ENCODE data around the gene NGDN.

NGDN gene

GRCh38 chr14:23478109-23478759 is 8.7 kb downstream of the NGDN start:
- DNase-seq = no peak

- no peak for DNase-seq
These were observed 12.0 kb downstream of the NGDN start for GRCh38 chr14:23481362-23481970.

GRCh38 chr14:23481979-23482822 is 12.7 kb downstream of the NGDN start:
- no peak for DNase-seq

GRCh38 chr14:23482823-23483148 is 13.3 kb downstream of the NGDN start:
- no peak for DNase-seq

- no peak for DNase-seq
These were observed 13.8 kb downstream of the NGDN start for GRCh38 chr14:23483236-23483854.

GRCh38 chr14:23485326-23485725 is 15.8 kb downstream of the NGDN start:
- DNase-seq = no peak

- no peak for DNase-seq
These were observed 16.5 kb downstream of the NGDN start for GRCh38 chr14:23486036-23486435.

GRCh38 chr14:23487216-23487615 is 17.7 kb downstream of the NGDN start:
- no peak for DNase-seq

GRCh38 chr14:23492618-23493272 is 23.2 kb downstream of the NGDN start:
- no peak for DNase-seq

GRCh38 chr14:23494223-23494622 is 24.7 kb downstream of the NGDN start:
- no peak for DNase-seq

- DNase-seq = no peak
These were observed 42.7 kb downstream of the NGDN start for GRCh38 chr14:23512156-23512555.

- DNase-seq = no peak
These were observed 43.7 kb downstream of the NGDN start for GRCh38 chr14:23513005-23513817.

- DNase-seq = no peak
These were observed 44.5 kb downstream of the NGDN start for GRCh38 chr14:23513818-23514643.

GRCh38 chr14:23514644-23514957 is 45.1 kb downstream of the NGDN start:
- DNase-seq = no peak

- no peak for DNase-seq
These were observed 48.3 kb downstream of the NGDN start for GRCh38 chr14:23517650-23518326.

- no peak for DNase-seq
These were observed 49.2 kb downstream of the NGDN start for GRCh38 chr14:23518709-23519108.

GRCh38 chr14:23520899-23521533 is 51.5 kb downstream of the NGDN start:
- no peak for DNase-seq

- DNase-seq = no peak
These were observed 52.5 kb downstream of the NGDN start for GRCh38 chr14:23521785-23522640.

GRCh38 chr14:23522643-23523198 is 53.2 kb downstream of the NGDN start:
- no peak for DNase-seq

Measured in activated gamma-delta T cell (primary cell).